Keratinocyte (primary cell): Measurements from ENCODE around the gene TK2. TPM values are rescaled to one million over a fixed set of nuclear protein-coding genes. Genes with fewer than 3 reads are reported as not detected.

Experiments used
- DNase-seq: peaks from one replicate; pipeline ENCODE4 v3.0.0-alpha.2; 2011; ENCODE audit warnings: low read depth, missing footprints, low spot score
- FAIRE-seq: peaks from 2 replicates; lab custom pipeline; 2011; peaks lifted over from hg19 to GRCh38; lab: Jason Lieb, UNC
- H2AFZ ChIP-seq: 2 replicates; pipeline ENCODE4 v1.6.0; 2012; ENCODE audit warnings: low read length, control low read depth, inconsistent platforms; ENCODE audit not compliant: control insufficient read depth
- H3K27ac ChIP-seq: 2 replicates; pipeline ENCODE4 v1.5.1; 2011; ENCODE audit warnings: low read length; ENCODE audit not compliant: control insufficient read depth, insufficient read depth
- H3K27me3 ChIP-seq: 3 replicates; pipeline ENCODE4 v1.6.0; 2011; ENCODE audit warnings: low read length; ENCODE audit not compliant: control insufficient read depth, insufficient read depth; ENCODE audit errors: extremely low read depth
- H3K36me3 ChIP-seq, 2 experiments: 2 replicates in 1 of 2; 3 replicates in 1 of 2; pipeline ENCODE4 v1.5.1; 2011; ENCODE audit warnings: low read length in 2 of 2, mild to moderate bottlenecking in 1 of 2; ENCODE audit not compliant: control insufficient read depth in 2 of 2, insufficient read depth in 2 of 2; ENCODE audit errors: extremely low read depth in 1 of 2
- H3K4me1 ChIP-seq: 3 replicates; pipeline ENCODE4 v1.5.1; 2011; ENCODE audit warnings: low read length; ENCODE audit not compliant: control insufficient read depth, insufficient read depth; ENCODE audit errors: extremely low read depth
- H3K4me2 ChIP-seq: 3 replicates; pipeline ENCODE4 v1.6.0; 2011; ENCODE audit warnings: low read depth, low read length; ENCODE audit not compliant: control insufficient read depth, insufficient read depth; ENCODE audit errors: extremely low read depth
- H3K4me3 ChIP-seq, 3 experiments: fragments of 200-600 bp in 1 of 3; sonication (generic) in 1 of 3; 2 replicates in 2 of 3; 3 replicates in 1 of 3; pipeline ENCODE4 v1.5.1; 2011 to 2016; ENCODE audit warnings: low read length in 3 of 3, mild to moderate bottlenecking in 3 of 3, control low read depth in 2 of 3, inconsistent platforms in 1 of 3, low read depth in 1 of 3, mixed read lengths in 1 of 3, mixed run types in 1 of 3, moderate library complexity in 1 of 3; ENCODE audit not compliant: control insufficient read depth in 2 of 3, insufficient read depth in 2 of 3; ENCODE audit errors: extremely low read depth in 1 of 3
- H3K79me2 ChIP-seq: 2 replicates; pipeline ENCODE4 v1.6.0; 2012; ENCODE audit warnings: low read length; ENCODE audit not compliant: control insufficient read depth, insufficient read depth
- H3K9ac ChIP-seq: 3 replicates; pipeline ENCODE4 v1.6.0; 2011; ENCODE audit warnings: low read length; ENCODE audit not compliant: control insufficient read depth, insufficient read depth; ENCODE audit errors: extremely low read depth
- H3K9me1 ChIP-seq: 3 replicates; pipeline ENCODE4 v1.6.0; 2011; ENCODE audit warnings: low read length; ENCODE audit not compliant: control insufficient read depth, insufficient read depth; ENCODE audit errors: extremely low read depth
- H3K9me3 ChIP-seq: 2 replicates; pipeline ENCODE4 v1.5.1; 2012; ENCODE audit warnings: low read depth, low read length; ENCODE audit not compliant: control insufficient read depth
- H4K20me1 ChIP-seq: 3 replicates; pipeline ENCODE4 v1.6.0; 2011; ENCODE audit warnings: low read length; ENCODE audit not compliant: control insufficient read depth, insufficient read depth; ENCODE audit errors: extremely low read depth
- CTCF ChIP-seq, 3 experiments: IDR thresholded peaks in 1 of 3; conservative IDR thresholded peaks in 1 of 3; optimal IDR thresholded peaks in 1 of 3; 2 replicates in 2 of 3; 3 replicates in 1 of 3; pipeline versions ENCODE3 to v1.5.1; 2011; ENCODE audit warnings: low read length in 3 of 3, mild to moderate bottlenecking in 3 of 3, moderate library complexity in 2 of 3, control low read depth in 1 of 3, inconsistent platforms in 1 of 3; ENCODE audit not compliant: insufficient read depth in 2 of 3; ENCODE audit errors: extremely low read depth in 1 of 3
- EZH2 ChIP-seq: IDR thresholded peaks from one replicate; pipeline ENCODE4 v1.6.1; 2012; ENCODE audit warnings: inconsistent platforms, mild to moderate bottlenecking, low read length, moderate library complexity
- dilution Hi-C: fragments of 300-500 bp; cut with MboI; formaldehyde crosslinking; loops from one replicate; pipeline ENCODE4 v1.7.0; 2020; ENCODE audit warnings: low sequenced_read_pairs; ENCODE audit not compliant: extremely low pct_ligation_motif_present
- polyA plus RNA-seq, 5 experiments: library from polyadenylated mRNA; depleted of rRNA in 3 of 5; stranded (reverse) in 3 of 5; stranded (forward) in 1 of 5; unstranded in 1 of 5; fragments of >200 nt; gene quantifications; 1 replicate in 1 of 5; 2 replicates in 3 of 5; 3 replicates in 1 of 5; pipeline versions ENCODE4 v1.2.1 to v1.2.3, GENCODE V29; 2011 to 2012; ENCODE audit warnings: missing spikeins in 2 of 5, low read depth in 1 of 5, low replicate concordance in 1 of 5

Gene TK2
- polyA plus RNA-seq, 1 donor (not counting 4 experiments of a cell fraction or from before 2014, with no cell fraction given): 19.7 TPM

- no peaks in the 10 kb centered on the region for H4K20me1 ChIP-seq
- H3K4me3 ChIP-seq: no peak overlapping the region
- no peaks in the 10 kb centered on the region for H3K9me3 ChIP-seq
- dilution Hi-C loops: no loop called here
- H3K4me2 ChIP-seq: no peak overlapping the region
- TF ChIP-seq CTCF (optimal IDR thresholded peaks at IDR 0.05 in 1 of 3, IDR thresholded peaks at IDR 0.05 in 1 of 3, conservative IDR thresholded peaks at IDR 0.05 in 1 of 3; ENCODE audit: extremely low read depth in 1 of 3, insufficient read depth in 2 of 3, low read length in 3 of 3) (no peak), EZH2 (no peak)
- DNase-seq (no peak), FAIRE-seq (no peak)
- peak overlapping the region; percentile 72 for H3K27ac ChIP-seq
- H3K9me1 ChIP-seq: peaks cover 3% of the 10 kb centered on the region
- no peaks in the 10 kb centered on the region for H3K27me3 ChIP-seq
- H3K4me1 ChIP-seq: peaks cover 57% of the 10 kb centered on the region
- no peaks in the 10 kb centered on the region for H3K79me2 ChIP-seq
- H3K36me3 ChIP-seq: peaks cover 0 to 5% of the 10 kb centered on the region in 2 experiments
- H3K9ac ChIP-seq: peak overlapping the region; percentile 48
- H2AFZ ChIP-seq: no peak overlapping the region
Measured at GRCh38 chr16:66517586-66518263, 32.2 kb downstream of the TK2 start.

GRCh38 chr16:66516808-66517585 lies 32.9 kb downstream of the TK2 start:
- Histone ChIP-seq H3K36me3 (peaks cover 0 to 5% of the 10 kb centered on the region in 2 experiments), H3K4me2 (peak overlapping the region; percentile 63), H3K4me1 (peaks cover 57% of the 10 kb centered on the region), H3K79me2 (no peaks in the 10 kb centered on the region), H4K20me1 (no peaks in the 10 kb centered on the region), H3K27ac (peak overlapping the region; percentile 72), H3K9ac (peak overlapping the region; percentile 48), H3K27me3 (no peaks in the 10 kb centered on the region), H3K9me3 (no peaks in the 10 kb centered on the region), H3K9me1 (peaks cover 3% of the 10 kb centered on the region), H3K4me3 (no peak overlapping the region), H2AFZ (no peak overlapping the region)
- dilution Hi-C loops: no loop called here
- TF ChIP-seq EZH2 (no peak), CTCF (optimal IDR thresholded peaks at IDR 0.05 in 1 of 3, IDR thresholded peaks at IDR 0.05 in 1 of 3, conservative IDR thresholded peaks at IDR 0.05 in 1 of 3; ENCODE audit: extremely low read depth in 1 of 3, insufficient read depth in 2 of 3, low read length in 3 of 3) (no peak)
- peak; percentile 99 for DNase-seq
- peak; percentile 93 for FAIRE-seq
